HEK293 (cell line): ENCODE data around the gene EEF2K.

ENCODE experiments used
- CTCF ChIA-PET: fragments of 350-600 bp; formaldehyde crosslinking; extraction: SDS; loops from one replicate; lab custom pipeline; 2021; ENCODE audit warnings: antibody characterized with exemption; lab: Yijun Ruan, JAX
- POLR2A ChIA-PET: fragments of 300-600 bp; formaldehyde crosslinking; extraction: SDS; loops from one replicate; lab custom pipeline; 2020; ENCODE audit warnings: antibody characterized with exemption, inconsistent platforms; lab: Yijun Ruan, JAX
- H3K27ac ChIP-seq: fragments of 200-500 bp; sonication (Bioruptor generic); 2 replicates; pipeline ENCODE4 v1.5.1; 2014; ENCODE audit warnings: low read depth, low read length, control low read depth, inconsistent platforms; ENCODE audit errors: extremely low read depth
- H3K36me3 ChIP-seq, 2 experiments: fragments of 200-500 bp in 1 of 2; sonication (Bioruptor generic) in 1 of 2; 1 replicate in 1 of 2; 2 replicates in 1 of 2; pipeline ENCODE4 v1.5.1; 2014 to 2017; ENCODE audit warnings: inconsistent platforms in 2 of 2, low read length in 2 of 2; ENCODE audit not compliant: control insufficient read depth in 2 of 2, insufficient read depth in 1 of 2
- H3K4me1 ChIP-seq: fragments of 200-500 bp; sonication (Bioruptor generic); 2 replicates; pipeline ENCODE4 v1.5.1; 2014; ENCODE audit warnings: mild to moderate bottlenecking, low read length, inconsistent platforms; ENCODE audit not compliant: control insufficient read depth, insufficient read depth
- H3K4me3 ChIP-seq: 2 replicates; pipeline ENCODE4 v1.5.1; 2011; ENCODE audit warnings: low read depth, mild to moderate bottlenecking, control low read depth, low read length, moderate library complexity
- H3K9me3 ChIP-seq: fragments of 200-500 bp; sonication (Bioruptor generic); 2 replicates; pipeline ENCODE4 v1.5.1; 2014; ENCODE audit warnings: low read depth, low read length, inconsistent platforms; ENCODE audit not compliant: control insufficient read depth, insufficient read depth
- BCL11A ChIP-seq: fragments of 450-650 bp; formaldehyde crosslinking; IDR thresholded peaks from 2 replicates; pipeline ENCODE4 v1.5.1; 2016; ENCODE audit warnings: low read depth, missing biosample characterization, missing genetic modification characterization
- CTCF ChIP-seq: fragments of 450-650 bp; formaldehyde crosslinking; IDR thresholded peaks from 2 replicates; pipeline ENCODE4 v1.5.1; 2016; ENCODE audit warnings: missing biosample characterization, missing genetic modification characterization
- EGR2 ChIP-seq: fragments of 450-650 bp; formaldehyde crosslinking; IDR thresholded peaks from 2 replicates; pipeline ENCODE4 v1.5.1; 2016; ENCODE audit warnings: low read depth, missing biosample characterization, missing genetic modification characterization
- KLF16 ChIP-seq: fragments of 450-650 bp; formaldehyde crosslinking; IDR thresholded peaks from 2 replicates; pipeline ENCODE4 v1.5.1; 2017; ENCODE audit warnings: missing biosample characterization, missing genetic modification characterization
- MYNN ChIP-seq: fragments of 450-650 bp; formaldehyde crosslinking; IDR thresholded peaks from 2 replicates; pipeline ENCODE4 v1.5.1; 2016; ENCODE audit warnings: missing biosample characterization, missing genetic modification characterization, borderline replicate concordance
- SP3 ChIP-seq: fragments of 450-650 bp; formaldehyde crosslinking; IDR thresholded peaks from 2 replicates; pipeline ENCODE4 v1.5.1; 2016; ENCODE audit warnings: missing biosample characterization, missing genetic modification characterization
- ZBTB1 ChIP-seq: fragments of 450-650 bp; formaldehyde crosslinking; IDR thresholded peaks from 2 replicates; pipeline ENCODE4 v1.5.1; 2016; ENCODE audit warnings: missing biosample characterization, missing genetic modification characterization
- ZBTB21 ChIP-seq: fragments of 450-650 bp; formaldehyde crosslinking; IDR thresholded peaks from 2 replicates; pipeline ENCODE4 v1.5.1; 2017; ENCODE audit warnings: missing biosample characterization, missing genetic modification characterization
- ZBTB7A ChIP-seq: fragments of 450-650 bp; formaldehyde crosslinking; IDR thresholded peaks from 2 replicates; pipeline ENCODE4 v1.5.1; 2016; ENCODE audit warnings: low read depth, missing biosample characterization, missing genetic modification characterization
- ZNF121 ChIP-seq: fragments of 450-650 bp; formaldehyde crosslinking; IDR thresholded peaks from 2 replicates; pipeline ENCODE4 v1.5.1; 2016; ENCODE audit warnings: missing biosample characterization, missing genetic modification characterization
- ZNF24 ChIP-seq: fragments of 450-650 bp; formaldehyde crosslinking; IDR thresholded peaks from 2 replicates; pipeline ENCODE4 v1.5.1; 2016; ENCODE audit warnings: missing biosample characterization, missing genetic modification characterization
- ZNF473 ChIP-seq: fragments of 450-650 bp; formaldehyde crosslinking; IDR thresholded peaks from 2 replicates; pipeline ENCODE4 v1.5.1; 2017; ENCODE audit warnings: missing biosample characterization, missing genetic modification characterization
- ZNF560 ChIP-seq: fragments of 450-650 bp; formaldehyde crosslinking; IDR thresholded peaks from 2 replicates; pipeline ENCODE4 v1.5.1; 2017; ENCODE audit warnings: missing biosample characterization, missing genetic modification characterization, borderline replicate concordance
- ZNF610 ChIP-seq: fragments of 450-650 bp; formaldehyde crosslinking; IDR thresholded peaks from 2 replicates; pipeline ENCODE4 v1.5.1; 2016; ENCODE audit warnings: missing biosample characterization, missing genetic modification characterization, borderline replicate concordance
- ZNF626 ChIP-seq: fragments of 450-650 bp; sonication (Bioruptor Pico); formaldehyde crosslinking; IDR thresholded peaks from 2 replicates; pipeline ENCODE4 v1.5.1; 2018; ENCODE audit warnings: missing biosample characterization, missing genetic modification characterization, inconsistent platforms
- ZNF664 ChIP-seq: fragments of 450-650 bp; formaldehyde crosslinking; IDR thresholded peaks from 2 replicates; pipeline ENCODE4 v1.5.1; 2016; ENCODE audit warnings: missing biosample characterization, missing genetic modification characterization
- ZNF76 ChIP-seq: fragments of 450-650 bp; formaldehyde crosslinking; IDR thresholded peaks from 2 replicates; pipeline ENCODE4; 2016; ENCODE audit warnings: low read depth, missing biosample characterization, missing genetic modification characterization, borderline replicate concordance
- ZSCAN30 ChIP-seq: fragments of 450-650 bp; IDR thresholded peaks from 2 replicates; pipeline ENCODE4 v1.5.1; 2018; ENCODE audit warnings: missing biosample characterization, mild to moderate bottlenecking, missing genetic modification characterization, moderate library complexity
- TF ChIP-seq, protein P1 (sequence below): fragments of 450-650 bp; formaldehyde crosslinking; IDR thresholded peaks from 2 replicates; pipeline ENCODE4 v1.5.1; 2017; ENCODE audit warnings: missing biosample characterization, missing genetic modification characterization
- TF ChIP-seq, protein P2 (sequence below): fragments of 450-650 bp; IDR thresholded peaks from 2 replicates; pipeline ENCODE4 v1.5.1; 2018; ENCODE audit warnings: missing biosample characterization, mild to moderate bottlenecking, missing genetic modification characterization

Gene EEF2K

GRCh38 chr16:22202261-22202637 is 3.8 kb upstream of the EEF2K start:
- CTCF ChIA-PET, result no interaction called here
- Histone ChIP-seq H3K36me3 (no peaks in the 10 kb centered on the region), H3K4me3 (no peak overlapping the region), H3K4me1 (no peaks in the 10 kb centered on the region), H3K27ac (no peak overlapping the region), H3K9me3 (no peaks in the 10 kb centered on the region)
- POLR2A ChIA-PET, result no interaction called here
- 0 out of 2 replicates have a peak, but pooled peaks have one; percentile 2 for TF ChIP-seq ZBTB21 (tag by site-specific recombination)
- no peak for TF ChIP-seq ZSCAN30 (tag by site-specific recombination)
- 0 out of 2 replicates have a peak, but pooled peaks have one; percentile 13 for TF ChIP-seq ZNF24 (tag by site-specific recombination)
- 0 out of 2 replicates have a peak, but pooled peaks have one; percentile 5 for TF ChIP-seq SP3 (tag by site-specific recombination)
- TF ChIP-seq ZNF610 (tag by site-specific recombination), result 0 out of 2 replicates have a peak, but pooled peaks have one; percentile 4

DNA sequence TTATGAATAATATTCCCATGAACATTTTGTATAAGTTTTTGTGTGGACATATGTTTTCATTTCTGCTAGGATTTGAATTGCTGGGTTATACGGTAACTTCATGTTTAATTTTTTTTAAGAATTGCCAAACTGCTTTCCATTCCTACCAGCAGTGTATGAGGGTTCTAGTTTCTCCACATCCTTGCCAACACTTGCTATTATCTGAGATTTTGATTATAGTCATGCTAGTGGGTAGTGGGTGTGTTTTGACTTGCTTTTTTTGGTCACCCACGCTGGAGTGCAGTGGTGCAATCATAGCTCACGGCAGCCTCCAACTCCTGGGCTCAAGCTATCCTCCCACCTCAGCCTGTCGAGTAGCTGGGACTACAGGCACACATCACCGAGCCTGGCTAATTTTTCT is 3.0 kb upstream of the EEF2K start:
- no peaks in the 10 kb centered on the region; a peak in 1 of 3 replicates for H3K36me3 ChIP-seq
- POLR2A ChIA-PET, result no interaction called here
- TF ChIP-seq ZBTB7A, result no peak
- TF ChIP-seq EGR2 (tag by site-specific recombination), result peak; percentile 48

DNA sequence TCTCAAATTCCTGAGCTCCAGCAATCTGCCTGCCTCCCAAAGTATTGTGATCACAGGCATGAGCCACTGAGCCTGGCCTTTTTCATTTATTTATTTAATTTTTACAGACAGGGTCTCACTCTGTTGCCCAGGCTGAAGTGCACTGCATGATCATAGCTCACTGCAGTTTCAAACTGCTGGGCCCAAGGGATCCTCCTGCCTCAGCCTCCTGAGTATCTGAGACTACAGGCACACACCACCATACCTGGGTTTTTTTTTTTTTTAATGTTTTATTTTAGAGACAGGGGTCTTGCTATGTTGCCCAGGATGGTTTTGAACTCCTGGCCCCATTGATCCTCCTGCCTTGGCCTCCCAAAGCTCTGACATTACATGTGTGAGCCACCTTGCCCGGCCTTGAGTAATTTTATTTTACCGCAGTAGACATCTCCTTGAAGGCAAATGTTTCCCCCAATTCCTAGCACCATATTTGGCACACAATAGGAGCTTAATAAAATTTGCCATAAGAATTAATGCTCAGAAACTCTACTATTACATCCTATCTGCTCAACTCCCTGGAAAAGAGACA is 1.9 kb upstream of the EEF2K start:
- Histone ChIP-seq H3K4me1 (no peaks in the 10 kb centered on the region), H3K27ac (no peak overlapping the region), H3K36me3 (no peaks in the 10 kb centered on the region; a peak in 1 of 3 replicates), H3K4me3 (no peak overlapping the region), H3K9me3 (no peaks in the 10 kb centered on the region)
- CTCF ChIA-PET, result interaction anchor here (0.6 to 1.7 kb wide), 7 partner anchors 18 to 1045 kb away, joined by 3 to 15 read pairs (median 4); partner anchors contain the start of gene POLR3E
- POLR2A ChIA-PET, result no interaction called here
- TF ChIP-seq CTCF (tag by site-specific recombination) (no peak), ZBTB1 (tag by site-specific recombination) (no peak), ZNF473 (tag by site-specific recombination) (no peak), ZNF121 (tag by site-specific recombination) (peak; percentile 84), KLF16 (tag by site-specific recombination) (no peak), MYNN (no peak)
- TF ChIP-seq, protein P1, sequence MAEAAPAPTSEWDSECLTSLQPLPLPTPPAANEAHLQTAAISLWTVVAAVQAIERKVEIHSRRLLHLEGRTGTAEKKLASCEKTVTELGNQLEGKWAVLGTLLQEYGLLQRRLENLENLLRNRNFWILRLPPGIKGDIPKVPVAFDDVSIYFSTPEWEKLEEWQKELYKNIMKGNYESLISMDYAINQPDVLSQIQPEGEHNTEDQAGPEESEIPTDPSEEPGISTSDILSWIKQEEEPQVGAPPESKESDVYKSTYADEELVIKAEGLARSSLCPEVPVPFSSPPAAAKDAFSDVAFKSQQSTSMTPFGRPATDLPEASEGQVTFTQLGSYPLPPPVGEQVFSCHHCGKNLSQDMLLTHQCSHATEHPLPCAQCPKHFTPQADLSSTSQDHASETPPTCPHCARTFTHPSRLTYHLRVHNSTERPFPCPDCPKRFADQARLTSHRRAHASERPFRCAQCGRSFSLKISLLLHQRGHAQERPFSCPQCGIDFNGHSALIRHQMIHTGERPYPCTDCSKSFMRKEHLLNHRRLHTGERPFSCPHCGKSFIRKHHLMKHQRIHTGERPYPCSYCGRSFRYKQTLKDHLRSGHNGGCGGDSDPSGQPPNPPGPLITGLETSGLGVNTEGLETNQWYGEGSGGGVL (tag by site-specific recombination), result no peak

More for the DNA sequence above, 3.0 kb upstream of the EEF2K start:
- Histone ChIP-seq H3K4me1 (no peaks in the 10 kb centered on the region), H3K9me3 (no peaks in the 10 kb centered on the region), H3K4me3 (no peak overlapping the region), H3K27ac (no peak overlapping the region)
- CTCF ChIA-PET, result interaction anchor here (0.6 to 0.7 kb wide), 2 partner anchors 1057 to 1399 kb away, joined by 3 read pairs; no protein-coding TSS in a partner anchor

DNA sequence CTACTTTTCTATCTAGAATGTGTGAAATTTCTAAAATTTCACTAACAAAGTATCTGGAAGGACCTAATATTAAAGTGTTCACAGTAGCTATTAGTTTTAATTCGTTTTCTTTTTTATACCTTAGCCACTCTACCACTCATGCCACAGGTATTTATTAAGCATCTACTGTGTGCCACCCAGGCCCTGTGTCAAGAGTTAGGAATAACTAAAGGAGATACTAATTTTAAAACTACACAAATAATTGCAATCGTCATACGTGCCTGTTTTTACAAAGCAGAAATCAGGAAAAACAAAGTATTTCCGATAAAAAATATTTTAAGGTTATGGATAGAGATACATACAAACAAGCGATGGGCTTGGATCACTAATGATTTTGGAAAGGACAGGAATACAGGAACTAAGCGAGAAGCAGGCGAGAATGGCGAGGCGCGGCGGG is 483 bp upstream of the EEF2K start:
- POLR2A ChIA-PET, result interaction anchor here (0.6 to 1.5 kb wide), 11 partner anchors 10 to 95 kb away, joined by 3 to 12 read pairs (median 5); partner anchors contain the start of gene POLR3E
- Histone ChIP-seq H3K4me1 (no peaks in the 10 kb centered on the region), H3K4me3 (peak overlapping the region; percentile 10; the same call in 1 of the 2 replicates), H3K9me3 (no peaks in the 10 kb centered on the region), H3K27ac (no peak overlapping the region), H3K36me3 (no peaks in the 10 kb centered on the region; a peak in 1 of 3 replicates)
- CTCF ChIA-PET, result interaction anchor here (0.6 to 1.7 kb wide), 7 partner anchors 11 to 128 kb away, joined by 4 to 15 read pairs (median 5); partner anchors contain the start of gene POLR3E
- TF ChIP-seq, protein P2, sequence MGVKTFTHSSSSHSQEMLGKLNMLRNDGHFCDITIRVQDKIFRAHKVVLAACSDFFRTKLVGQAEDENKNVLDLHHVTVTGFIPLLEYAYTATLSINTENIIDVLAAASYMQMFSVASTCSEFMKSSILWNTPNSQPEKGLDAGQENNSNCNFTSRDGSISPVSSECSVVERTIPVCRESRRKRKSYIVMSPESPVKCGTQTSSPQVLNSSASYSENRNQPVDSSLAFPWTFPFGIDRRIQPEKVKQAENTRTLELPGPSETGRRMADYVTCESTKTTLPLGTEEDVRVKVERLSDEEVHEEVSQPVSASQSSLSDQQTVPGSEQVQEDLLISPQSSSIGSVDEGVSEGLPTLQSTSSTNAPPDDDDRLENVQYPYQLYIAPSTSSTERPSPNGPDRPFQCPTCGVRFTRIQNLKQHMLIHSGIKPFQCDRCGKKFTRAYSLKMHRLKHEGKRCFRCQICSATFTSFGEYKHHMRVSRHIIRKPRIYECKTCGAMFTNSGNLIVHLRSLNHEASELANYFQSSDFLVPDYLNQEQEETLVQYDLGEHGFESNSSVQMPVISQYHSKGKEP (tag by site-specific recombination), result no peak
- no peak for TF ChIP-seq ZNF560 (tag by site-specific recombination)
- TF ChIP-seq CTCF (tag by site-specific recombination), result no peak
- TF ChIP-seq ZNF626, result peak; percentile 13; the same call in 1 of the 2 replicates
- peak; percentile 80 for TF ChIP-seq ZNF664 (tag by site-specific recombination)
- TF ChIP-seq BCL11A (tag by site-specific recombination), result no peak
- no peak for TF ChIP-seq ZNF76 (tag by site-specific recombination)
